ENCODE data around the gene PDE6G. TPM values are rescaled to one million over a fixed set of nuclear protein-coding genes. Genes with fewer than 3 reads are reported as not detected.

PDE6G gene
- total RNA-seq, 1 donor from 2014 or later = not detected

- TF ChIP-seq EZH2 (IDR thresholded peaks at IDR 0.05) (no peak), EZH2phosphoT487 (IDR thresholded peaks at IDR 0.05) (no peak), CTCF (IDR thresholded peaks at IDR 0.05) (no peak)
- no peak overlapping the region for H3K4me3 ChIP-seq
- no peaks in the 10 kb centered on the region for H3K27me3 Mint-ChIP-seq (ENCODE audit: insufficient read depth, low read depth)
- no peaks in the 10 kb centered on the region for H3F3A ChIP-seq (ENCODE audit: low read depth)
- H3K36me3 Mint-ChIP-seq = peaks cover 34% of the 10 kb centered on the region
- no peak overlapping the region for H3K9ac ChIP-seq
- no peaks in the 10 kb centered on the region for H3K36me3 ChIP-seq
- peaks cover 5% of the 10 kb centered on the region for H3K9me3 Mint-ChIP-seq
- H3K27ac Mint-ChIP-seq = no peak overlapping the region
- no peak overlapping the region for H3K4me3 Mint-ChIP-seq
- H3K4me1 Mint-ChIP-seq = peaks cover 7% of the 10 kb centered on the region
- DNase-seq (ENCODE audit: low spot score) = no peak
- peaks cover 40% of the 10 kb centered on the region for H3K79me2 ChIP-seq (ENCODE audit: low read depth)
- H3K27ac ChIP-seq = no peak overlapping the region
- no peaks in the 10 kb centered on the region for H3K9me3 ChIP-seq (ENCODE audit: low read depth)
- no peak overlapping the region for H3K4me2 ChIP-seq
- H4K20me1 ChIP-seq (ENCODE audit: low read depth) = peaks cover 17% of the 10 kb centered on the region
- no peak overlapping the region for H2AFZ ChIP-seq (replicated peaks)
- H3K4me1 ChIP-seq = no peaks in the 10 kb centered on the region
- H3K27me3 ChIP-seq = no peaks in the 10 kb centered on the region
Measured at GRCh38 chr17:81616877-81617276, 39.5 kb downstream of the PDE6G start.

DNA sequence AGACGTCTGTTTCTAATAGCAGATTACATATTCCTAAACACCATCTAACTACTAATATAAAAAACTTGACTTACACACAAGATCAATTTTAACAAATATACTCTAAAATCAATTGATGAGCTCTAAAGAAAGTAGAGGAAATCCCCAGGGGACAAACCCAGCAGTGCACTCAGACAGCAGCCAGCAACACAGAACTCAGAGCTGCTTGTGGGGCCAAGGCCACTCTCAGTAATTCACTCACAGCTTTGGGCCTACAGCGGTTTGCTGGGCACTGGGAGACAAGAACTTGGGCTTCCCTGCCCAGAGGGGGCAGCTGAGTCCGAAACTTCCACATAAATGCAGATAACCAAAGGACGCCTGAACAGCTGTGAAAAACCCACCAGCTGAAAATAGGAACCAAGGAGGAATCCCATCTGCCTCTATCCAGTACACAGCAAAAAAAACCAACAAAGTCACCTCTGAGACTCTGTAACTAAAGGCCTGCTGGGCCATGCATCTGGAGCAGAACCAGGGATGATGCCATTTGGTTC is 40.9 kb downstream of the PDE6G start:
- Mint-ChIP-seq H3K4me3 (no peak overlapping the region), H3K27ac (no peak overlapping the region), H3K36me3 (peaks cover 22% of the 10 kb centered on the region), H3K27me3 (ENCODE audit: insufficient read depth, low read depth) (no peaks in the 10 kb centered on the region), H3K9me3 (peaks cover 5% of the 10 kb centered on the region), H3K4me1 (peaks cover 7% of the 10 kb centered on the region)
- no peaks in the 10 kb centered on the region for H3K27me3 ChIP-seq
- no peak overlapping the region for H3K4me3 ChIP-seq
- no peak overlapping the region for H3K4me2 ChIP-seq
- H3K36me3 ChIP-seq = no peaks in the 10 kb centered on the region
- no peak for DNase-seq (ENCODE audit: low spot score)
- H3K9ac ChIP-seq = no peak overlapping the region
- peaks cover 40% of the 10 kb centered on the region for H3K79me2 ChIP-seq (ENCODE audit: low read depth)
- no peak overlapping the region for H3K27ac ChIP-seq
- no peaks in the 10 kb centered on the region for H3K9me3 ChIP-seq (ENCODE audit: low read depth)
- TF ChIP-seq EZH2 (IDR thresholded peaks at IDR 0.05) (no peak), CTCF (IDR thresholded peaks at IDR 0.05) (no peak), EZH2phosphoT487 (IDR thresholded peaks at IDR 0.05) (no peak)
- H3F3A ChIP-seq (ENCODE audit: low read depth) = no peaks in the 10 kb centered on the region
- H3K4me1 ChIP-seq = no peaks in the 10 kb centered on the region
- peaks cover 17% of the 10 kb centered on the region for H4K20me1 ChIP-seq (ENCODE audit: low read depth)
- no peak overlapping the region for H2AFZ ChIP-seq (replicated peaks)

GRCh38 chr17:81612172-81612970 is 44.0 kb downstream of the PDE6G start:
- Histone ChIP-seq H3K36me3 (no peaks in the 10 kb centered on the region), H3K79me2 (ENCODE audit: low read depth) (peaks cover 38% of the 10 kb centered on the region)
- peaks cover 17% of the 10 kb centered on the region for H3K36me3 Mint-ChIP-seq

More at GRCh38 chr17:81612172-81612970, 44.0 kb downstream of the PDE6G start:
- Histone ChIP-seq H3K4me3 (no peak overlapping the region), H4K20me1 (ENCODE audit: low read depth) (peaks cover 17% of the 10 kb centered on the region), H3F3A (ENCODE audit: low read depth) (no peaks in the 10 kb centered on the region), H3K27ac (no peak overlapping the region), H3K4me1 (no peaks in the 10 kb centered on the region), H3K9me3 (ENCODE audit: low read depth) (no peaks in the 10 kb centered on the region), H3K4me2 (no peak overlapping the region), H3K9ac (no peak overlapping the region), H3K27me3 (no peaks in the 10 kb centered on the region), H2AFZ (replicated peaks) (no peak overlapping the region)
- Mint-ChIP-seq H3K27ac (no peak overlapping the region), H3K4me1 (peaks cover 7% of the 10 kb centered on the region), H3K27me3 (ENCODE audit: insufficient read depth, low read depth) (no peaks in the 10 kb centered on the region), H3K4me3 (no peak overlapping the region), H3K9me3 (peaks cover 5% of the 10 kb centered on the region)
- no peak for TF ChIP-seq EZH2 (IDR thresholded peaks at IDR 0.05)
- TF ChIP-seq CTCF (IDR thresholded peaks at IDR 0.05) = no peak
- TF ChIP-seq EZH2phosphoT487 (IDR thresholded peaks at IDR 0.05) = no peak
- DNase-seq (ENCODE audit: low spot score) = no peak
